Ishikawa (cell line): ENCODE results near the gene CFLAR.
A peak's percentile ranks its signal among the peaks of the same experiment; 100 is the strongest.

Experiments
- CEBPB ChIP-seq: IDR thresholded peaks from 2 replicates; pipeline ENCODE4 v1.6.1; 2012
- CREB1 ChIP-seq: IDR thresholded peaks from 2 replicates; pipeline ENCODE4 v1.6.1; 2012; ENCODE audit warnings: low read depth
- EGR1 ChIP-seq: IDR thresholded peaks from 2 replicates; pipeline ENCODE4 v1.6.1; 2012
- EP300 ChIP-seq: IDR thresholded peaks from 2 replicates; pipeline ENCODE4 v1.6.1; 2012; ENCODE audit warnings: borderline replicate concordance
- FOXM1 ChIP-seq: IDR thresholded peaks from 2 replicates; pipeline ENCODE4 v1.6.1; 2012; ENCODE audit warnings: low read depth, borderline replicate concordance
- NFIC ChIP-seq: IDR thresholded peaks from 2 replicates; pipeline ENCODE4 v1.6.1; 2012
- RAD21 ChIP-seq: IDR thresholded peaks from 2 replicates; pipeline ENCODE4 v1.6.1; 2012; ENCODE audit warnings: low read depth
- TAF1 ChIP-seq: IDR thresholded peaks from 2 replicates; pipeline ENCODE4 v1.6.1; 2012; ENCODE audit warnings: low read depth, mild to moderate bottlenecking
- TCF12 ChIP-seq: IDR thresholded peaks from 2 replicates; pipeline ENCODE4 v1.6.1; 2012; ENCODE audit warnings: low read depth
- TEAD4 ChIP-seq: IDR thresholded peaks from 2 replicates; pipeline ENCODE4 v1.6.1; 2012
- YY1 ChIP-seq: IDR thresholded peaks from 2 replicates; pipeline ENCODE4 v1.6.1; 2012; ENCODE audit warnings: low read depth
- ZBTB7A ChIP-seq: IDR thresholded peaks from 2 replicates; pipeline ENCODE4 v1.6.1; 2012; ENCODE audit warnings: low read depth
- TF ChIP-seq, protein P1 (sequence below): IDR thresholded peaks from 2 replicates; pipeline ENCODE4 v1.6.1; 2012
- TF ChIP-seq, protein P2 (sequence below): IDR thresholded peaks from 2 replicates; pipeline ENCODE4 v1.6.1; 2012
- TF ChIP-seq, protein P3 (sequence below): IDR thresholded peaks from 2 replicates; pipeline ENCODE4 v1.6.1; 2012; ENCODE audit warnings: low read depth, mild to moderate bottlenecking

Gene CFLAR

DNA sequence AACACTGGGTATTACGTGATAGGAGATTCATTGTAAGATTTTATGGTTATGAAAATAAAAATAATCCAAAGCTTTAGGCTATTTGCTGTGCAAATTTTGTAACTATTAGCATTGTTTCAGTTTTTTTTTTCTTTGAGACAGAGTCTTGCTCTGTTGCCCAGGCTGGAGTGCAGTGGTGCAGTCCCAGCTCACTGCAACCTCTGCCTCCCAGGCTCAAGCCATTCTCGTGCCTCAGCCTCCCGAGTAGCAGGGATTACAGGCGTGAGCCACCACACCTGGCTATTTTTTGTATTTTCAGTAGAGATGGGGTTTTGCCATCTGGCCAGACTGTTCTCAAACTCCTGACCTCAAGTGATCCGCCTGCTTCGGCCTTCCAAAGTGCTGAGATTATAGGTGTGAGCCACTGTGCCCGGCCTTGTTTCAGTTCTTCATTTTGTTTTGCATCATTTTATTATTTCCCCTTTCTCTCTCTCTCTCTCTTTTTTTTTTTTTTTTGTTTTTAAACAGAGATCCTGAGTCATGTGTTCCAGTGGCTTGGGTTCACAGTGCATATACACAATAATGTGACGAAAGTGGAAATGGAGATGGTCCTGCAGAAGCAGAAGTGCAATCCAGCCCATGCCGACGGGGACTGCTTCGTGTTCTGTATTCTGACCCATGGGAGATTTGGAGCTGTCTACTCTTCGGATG lies 92.7 kb downstream of the CFLAR start:
- TF ChIP-seq NFIC, result no peak
- TF ChIP-seq, protein P1, sequence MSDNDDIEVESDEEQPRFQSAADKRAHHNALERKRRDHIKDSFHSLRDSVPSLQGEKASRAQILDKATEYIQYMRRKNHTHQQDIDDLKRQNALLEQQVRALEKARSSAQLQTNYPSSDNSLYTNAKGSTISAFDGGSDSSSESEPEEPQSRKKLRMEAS, result no peak
- no peak for TF ChIP-seq CEBPB
- no peak for TF ChIP-seq YY1
- no peak for TF ChIP-seq CREB1
- TF ChIP-seq TCF12, result no peak
- no peak for TF ChIP-seq TEAD4
- no peak for TF ChIP-seq ZBTB7A
- TF ChIP-seq, protein P2, sequence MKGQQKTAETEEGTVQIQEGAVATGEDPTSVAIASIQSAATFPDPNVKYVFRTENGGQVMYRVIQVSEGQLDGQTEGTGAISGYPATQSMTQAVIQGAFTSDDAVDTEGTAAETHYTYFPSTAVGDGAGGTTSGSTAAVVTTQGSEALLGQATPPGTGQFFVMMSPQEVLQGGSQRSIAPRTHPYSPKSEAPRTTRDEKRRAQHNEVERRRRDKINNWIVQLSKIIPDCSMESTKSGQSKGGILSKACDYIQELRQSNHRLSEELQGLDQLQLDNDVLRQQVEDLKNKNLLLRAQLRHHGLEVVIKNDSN, result no peak
- TF ChIP-seq TAF1, result no peak
- TF ChIP-seq RAD21, result no peak
- TF ChIP-seq EP300, result no peak
- TF ChIP-seq, protein P3, sequence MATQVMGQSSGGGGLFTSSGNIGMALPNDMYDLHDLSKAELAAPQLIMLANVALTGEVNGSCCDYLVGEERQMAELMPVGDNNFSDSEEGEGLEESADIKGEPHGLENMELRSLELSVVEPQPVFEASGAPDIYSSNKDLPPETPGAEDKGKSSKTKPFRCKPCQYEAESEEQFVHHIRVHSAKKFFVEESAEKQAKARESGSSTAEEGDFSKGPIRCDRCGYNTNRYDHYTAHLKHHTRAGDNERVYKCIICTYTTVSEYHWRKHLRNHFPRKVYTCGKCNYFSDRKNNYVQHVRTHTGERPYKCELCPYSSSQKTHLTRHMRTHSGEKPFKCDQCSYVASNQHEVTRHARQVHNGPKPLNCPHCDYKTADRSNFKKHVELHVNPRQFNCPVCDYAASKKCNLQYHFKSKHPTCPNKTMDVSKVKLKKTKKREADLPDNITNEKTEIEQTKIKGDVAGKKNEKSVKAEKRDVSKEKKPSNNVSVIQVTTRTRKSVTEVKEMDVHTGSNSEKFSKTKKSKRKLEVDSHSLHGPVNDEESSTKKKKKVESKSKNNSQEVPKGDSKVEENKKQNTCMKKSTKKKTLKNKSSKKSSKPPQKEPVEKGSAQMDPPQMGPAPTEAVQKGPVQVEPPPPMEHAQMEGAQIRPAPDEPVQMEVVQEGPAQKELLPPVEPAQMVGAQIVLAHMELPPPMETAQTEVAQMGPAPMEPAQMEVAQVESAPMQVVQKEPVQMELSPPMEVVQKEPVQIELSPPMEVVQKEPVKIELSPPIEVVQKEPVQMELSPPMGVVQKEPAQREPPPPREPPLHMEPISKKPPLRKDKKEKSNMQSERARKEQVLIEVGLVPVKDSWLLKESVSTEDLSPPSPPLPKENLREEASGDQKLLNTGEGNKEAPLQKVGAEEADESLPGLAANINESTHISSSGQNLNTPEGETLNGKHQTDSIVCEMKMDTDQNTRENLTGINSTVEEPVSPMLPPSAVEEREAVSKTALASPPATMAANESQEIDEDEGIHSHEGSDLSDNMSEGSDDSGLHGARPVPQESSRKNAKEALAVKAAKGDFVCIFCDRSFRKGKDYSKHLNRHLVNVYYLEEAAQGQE, result no peak
- TF ChIP-seq EGR1, result no peak
- TF ChIP-seq FOXM1, result no peak

DNA sequence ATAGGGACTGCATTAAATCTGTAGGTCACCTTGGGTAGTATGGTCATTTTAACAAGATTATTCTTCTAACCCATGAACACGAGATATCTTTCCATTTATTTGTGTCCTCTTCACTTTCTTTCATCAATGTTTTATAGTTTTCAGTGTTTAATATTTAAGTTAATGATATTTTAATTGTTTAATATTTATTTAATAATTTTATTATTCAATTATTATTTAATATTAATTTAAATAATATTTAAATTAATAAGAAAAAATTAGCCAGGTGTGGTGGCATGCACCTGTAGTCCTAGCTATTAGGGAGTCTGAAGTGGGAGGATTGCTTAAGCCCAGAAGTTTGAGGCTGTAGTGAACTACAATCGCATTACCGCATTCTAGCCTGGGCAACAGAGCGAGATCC lies 100.0 kb downstream of the CFLAR start:
- TF ChIP-seq FOXM1, result no peak

DNA sequence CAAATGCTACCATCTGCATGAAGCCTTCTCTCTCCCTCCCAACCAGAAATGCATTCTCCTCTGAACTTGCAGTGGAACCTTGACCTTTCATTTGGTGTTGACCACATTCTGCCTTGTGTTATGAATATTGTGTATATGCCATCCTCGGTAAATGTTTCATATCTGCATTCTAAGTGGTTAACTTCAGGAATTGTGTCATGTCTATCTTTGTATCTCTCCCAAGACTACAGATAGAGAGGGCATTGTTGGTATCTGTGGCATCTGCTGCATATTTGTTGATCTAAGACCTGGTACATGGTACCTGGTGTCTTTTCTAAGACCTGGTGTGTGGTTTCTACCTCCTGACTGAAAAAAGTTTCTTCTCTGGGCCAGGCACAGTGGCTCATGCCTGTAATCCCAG lies 101.0 kb downstream of the CFLAR start:
- TF ChIP-seq, protein P1, result no peak
- TF ChIP-seq NFIC (no peak), EP300 (no peak)

DNA sequence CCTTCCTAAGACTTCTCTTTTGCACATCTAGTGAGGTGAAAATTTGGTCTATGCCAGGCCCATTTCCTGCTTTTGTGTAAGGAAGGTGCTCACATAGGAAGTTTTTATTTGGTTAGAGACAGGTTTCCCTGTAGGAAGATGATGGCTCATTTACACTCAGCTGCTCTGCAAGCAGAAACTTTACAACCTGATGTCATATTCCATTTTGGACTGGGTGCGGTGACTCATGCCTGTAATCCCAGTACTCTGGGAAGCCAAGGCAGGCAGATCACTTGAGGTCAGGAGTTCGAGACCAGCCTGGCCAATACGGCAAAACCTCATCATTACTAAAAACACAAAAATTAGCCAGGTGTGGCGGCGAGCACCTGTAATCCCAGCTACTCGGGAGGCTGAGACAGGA lies 102.8 kb downstream of the CFLAR start:
- TF ChIP-seq FOXM1 (no peak), EGR1 (no peak)

DNA sequence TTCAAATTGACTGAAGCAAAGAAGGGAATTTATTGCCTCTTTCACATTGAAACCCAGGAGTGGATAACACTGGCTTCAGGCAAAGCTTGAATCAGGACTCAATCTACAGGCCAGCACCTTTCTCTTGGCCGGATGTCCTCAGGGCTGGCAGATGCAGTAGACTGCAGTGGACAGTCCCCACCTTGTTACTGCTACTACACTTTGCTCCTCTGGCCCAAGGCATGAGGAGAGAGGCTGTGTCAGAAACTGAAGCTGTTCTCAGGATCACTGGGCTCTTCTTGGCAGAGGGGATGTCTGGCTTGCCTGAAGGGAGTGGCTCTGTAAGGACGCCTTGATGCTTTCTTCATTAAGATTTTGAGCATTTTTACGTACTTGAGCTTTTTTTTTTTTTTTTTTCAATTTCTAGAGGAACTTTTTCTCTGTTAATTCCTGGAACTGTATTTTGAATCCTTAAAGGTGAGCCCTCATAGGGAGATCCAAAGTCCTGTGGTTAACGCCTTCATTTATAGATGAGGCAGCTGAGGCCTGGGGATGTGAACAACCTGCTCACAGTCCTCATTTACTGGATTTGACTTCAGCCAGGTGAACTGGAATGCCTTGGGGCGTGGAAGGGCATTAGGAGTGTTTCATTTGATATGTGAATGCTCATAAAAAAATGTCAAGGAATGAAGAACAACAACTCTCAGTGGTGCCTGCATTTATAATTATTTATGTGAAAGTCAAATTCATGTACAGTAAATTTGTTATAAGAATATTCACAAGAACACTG lies 103.5 kb downstream of the CFLAR start:
- TF ChIP-seq FOXM1 (no peak), YY1 (no peak), CREB1 (no peak), RAD21 (no peak)
- TF ChIP-seq, protein P1, result 0 out of 2 replicates have a peak, but pooled peaks have one; percentile 2
- TF ChIP-seq, protein P2, result no peak
- TF ChIP-seq, protein P3, result no peak

DNA sequence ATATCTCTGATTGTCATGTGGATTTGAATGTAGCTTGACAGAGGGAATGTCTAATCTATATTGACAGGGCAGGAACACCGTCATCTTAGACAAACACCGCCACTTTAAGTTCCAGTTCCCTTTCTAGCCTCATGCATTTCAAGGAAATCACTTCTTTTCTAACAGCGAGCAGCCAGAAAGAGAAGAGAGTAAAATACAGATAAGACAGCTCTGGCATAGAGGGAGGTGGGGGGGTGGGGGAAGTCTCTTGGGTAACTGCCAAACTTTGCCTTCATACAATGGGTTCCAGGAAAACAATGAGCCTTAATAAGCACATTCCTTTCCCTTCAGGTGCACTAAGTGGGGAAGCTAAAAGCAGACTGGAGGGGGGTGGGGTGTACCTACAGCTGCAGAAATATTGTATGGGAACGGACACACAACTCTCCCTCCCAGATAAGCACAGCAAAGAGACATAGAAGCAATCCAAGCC lies 104.2 kb downstream of the CFLAR start:
- TF ChIP-seq CREB1 (no peak), YY1 (peak; percentile 41; the same call in 1 of the 2 replicates), FOXM1 (0 out of 2 replicates have a peak, but pooled peaks have one; percentile 56), EP300 (peak; percentile 83), CEBPB (0 out of 2 replicates have a peak, but pooled peaks have one; percentile 15), ZBTB7A (no peak), TEAD4 (peak; percentile 84), NFIC (peak; percentile 94), TCF12 (peak; percentile 89), RAD21 (peak; percentile 16)
- TF ChIP-seq, protein P1, result 0 out of 2 replicates have a peak, but pooled peaks have one; percentile 23
